ENCODE results near the gene CEP63. TPM values are rescaled to one million over a fixed set of nuclear protein-coding genes. Genes with fewer than 3 reads are reported as not detected.

The CEP63 gene
- polyA plus RNA-seq, 3 donors = 11.1 to 18.8 (median 17.2) TPM

DNA sequence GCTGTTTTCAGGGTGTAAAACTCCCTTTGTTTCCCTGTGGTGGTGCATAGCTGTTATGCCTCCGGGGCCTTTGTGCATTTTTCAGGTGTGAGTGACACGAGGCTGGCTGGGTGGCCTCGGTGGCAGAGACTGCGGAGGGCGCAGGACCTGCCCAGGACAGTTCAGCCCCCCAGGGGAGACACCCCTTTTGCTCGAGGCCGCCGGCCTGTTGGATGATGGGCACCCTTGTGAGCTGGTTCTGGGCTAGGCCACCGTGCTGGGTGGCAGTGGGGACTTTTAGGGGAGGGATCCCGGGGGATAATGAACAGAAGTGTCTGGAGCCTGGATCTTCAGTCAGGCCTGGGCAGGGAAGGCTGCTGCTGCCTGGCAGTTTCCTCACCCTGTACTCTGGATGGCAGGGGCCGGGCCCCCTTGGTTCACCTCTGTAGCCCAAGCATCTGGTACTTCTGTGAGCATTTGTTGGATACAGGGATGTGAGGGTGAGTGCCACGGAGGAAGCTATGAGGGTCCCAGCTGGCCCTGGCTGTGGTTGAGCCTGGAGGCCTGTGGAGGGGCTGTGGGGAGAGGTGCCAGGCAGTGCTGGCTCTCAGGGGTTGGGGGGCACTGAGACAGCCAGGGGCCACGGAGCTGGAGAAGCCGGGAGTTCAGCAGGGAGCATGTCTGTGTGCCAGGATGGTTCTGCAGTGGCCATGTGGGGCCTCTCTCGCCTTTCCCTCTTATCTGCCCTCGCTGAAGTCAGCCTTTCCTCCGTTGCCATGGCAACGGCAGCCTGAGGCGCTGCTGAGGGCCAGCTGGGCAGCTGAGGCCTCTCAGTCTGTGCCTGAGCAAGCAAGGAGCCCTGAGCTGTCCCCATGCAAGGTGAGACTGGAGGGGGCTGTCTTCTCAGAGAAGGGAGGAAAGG, 115.9 kb downstream of the CEP63 start:
- H3K4me1 ChIP-seq (ENCODE audit: control insufficient read depth in 1 of 2, insufficient read depth in 2 of 2, low read length in 2 of 2) = peaks cover 49 to 57% of the 10 kb centered on the region in 2 donors
- no peak overlapping the region for H2AFZ ChIP-seq (ENCODE audit: insufficient read depth, low read depth, low read length, poor library complexity, severe bottlenecking)
- no peaks in the 10 kb centered on the region for H3K79me2 ChIP-seq (ENCODE audit: insufficient read depth, low read length)
- no peaks in the 10 kb centered on the region for H3K9me3 ChIP-seq (replicated peaks in 1 of 2; ENCODE audit: control insufficient read depth in 1 of 2, insufficient read depth in 1 of 2, low read length in 2 of 2)
- 88% methylated on average over 19 of the region's 19 CpGs for WGBS (ENCODE audit: insufficient coverage)
- peaks cover 0 to 2% of the 10 kb centered on the region in 2 donors for H3K36me3 Mint-ChIP-seq
- H3K4me1 Mint-ChIP-seq = peaks cover 65% of the 10 kb centered on the region
- intact Hi-C loops (cut with micrococcal nuclease) = loop anchor here (5.0 to 10.0 kb wide), 2 partner anchors 41 to 1293 kb away; no protein-coding TSS in a partner anchor
- H3K9me3 Mint-ChIP-seq = peaks cover 0 to 2% (median 0%) of the 10 kb centered on the region in 7 donors
- no peak overlapping the region for H3K27ac Mint-ChIP-seq
- no peaks in the 10 kb centered on the region for H3K27me3 ChIP-seq (ENCODE audit: control insufficient read depth in 2 of 2, insufficient read depth in 2 of 2, low read length in 2 of 2)
- no peaks in the 10 kb centered on the region for H3K36me3 ChIP-seq (replicated peaks in 1 of 2; ENCODE audit: control insufficient read depth in 1 of 2, insufficient read depth in 2 of 2, low read length in 2 of 2)
- no peak overlapping the region for H3K4me3 Mint-ChIP-seq
- TF ChIP-seq, protein P1, sequence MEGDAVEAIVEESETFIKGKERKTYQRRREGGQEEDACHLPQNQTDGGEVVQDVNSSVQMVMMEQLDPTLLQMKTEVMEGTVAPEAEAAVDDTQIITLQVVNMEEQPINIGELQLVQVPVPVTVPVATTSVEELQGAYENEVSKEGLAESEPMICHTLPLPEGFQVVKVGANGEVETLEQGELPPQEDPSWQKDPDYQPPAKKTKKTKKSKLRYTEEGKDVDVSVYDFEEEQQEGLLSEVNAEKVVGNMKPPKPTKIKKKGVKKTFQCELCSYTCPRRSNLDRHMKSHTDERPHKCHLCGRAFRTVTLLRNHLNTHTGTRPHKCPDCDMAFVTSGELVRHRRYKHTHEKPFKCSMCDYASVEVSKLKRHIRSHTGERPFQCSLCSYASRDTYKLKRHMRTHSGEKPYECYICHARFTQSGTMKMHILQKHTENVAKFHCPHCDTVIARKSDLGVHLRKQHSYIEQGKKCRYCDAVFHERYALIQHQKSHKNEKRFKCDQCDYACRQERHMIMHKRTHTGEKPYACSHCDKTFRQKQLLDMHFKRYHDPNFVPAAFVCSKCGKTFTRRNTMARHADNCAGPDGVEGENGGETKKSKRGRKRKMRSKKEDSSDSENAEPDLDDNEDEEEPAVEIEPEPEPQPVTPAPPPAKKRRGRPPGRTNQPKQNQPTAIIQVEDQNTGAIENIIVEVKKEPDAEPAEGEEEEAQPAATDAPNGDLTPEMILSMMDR (IDR thresholded peaks at IDR 0.05) = no peak
- H3K4me2 ChIP-seq (replicated peaks; ENCODE audit: extremely low read depth, low read length, poor library complexity, severe bottlenecking) = no peak overlapping the region
- DNase-seq = no peak
- no peak overlapping the region for H3K4me3 ChIP-seq (replicated peaks in 1 of 3; ENCODE audit: low read depth in 2 of 3, low read length in 3 of 3)
- H3K9ac ChIP-seq (ENCODE audit: insufficient read depth, low read length, poor library complexity, severe bottlenecking) = no peak overlapping the region
- no peaks in the 10 kb centered on the region for H4K20me1 ChIP-seq (ENCODE audit: insufficient read depth, low read length)
- H3K27me3 Mint-ChIP-seq (ENCODE audit: low read depth in 3 of 3) = peaks cover 0 to 3% (median 1%) of the 10 kb centered on the region in 3 donors
- no peak overlapping the region for H3K27ac ChIP-seq (ENCODE audit: low read depth in 1 of 2, low read length in 2 of 2)

DNA sequence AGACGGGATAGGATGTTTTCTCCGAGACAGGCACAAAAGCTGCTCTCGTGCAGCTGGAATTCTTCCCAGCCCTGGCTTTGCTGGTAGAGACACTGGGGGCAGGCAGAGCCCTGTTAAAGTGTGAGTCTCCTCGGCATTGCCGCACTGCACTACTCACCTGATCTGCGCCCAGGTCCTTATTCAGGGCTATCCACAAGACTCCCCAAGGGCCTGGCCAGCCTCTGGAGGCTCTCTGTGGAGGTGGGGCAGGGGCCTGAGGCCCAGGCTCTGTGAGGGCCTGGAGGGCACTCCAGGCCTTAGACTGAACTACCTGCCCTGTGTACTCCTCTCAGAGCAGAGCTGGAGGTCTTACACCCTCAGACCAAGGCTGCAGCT, 116.6 kb downstream of the CEP63 start:
- DNase-seq = no peak
- H3K36me3 Mint-ChIP-seq = no peaks in the 10 kb centered on the region
- TF ChIP-seq, protein P1 (IDR thresholded peaks at IDR 0.05) = no peak
- Histone ChIP-seq H4K20me1 (ENCODE audit: insufficient read depth, low read length) (no peaks in the 10 kb centered on the region), H3K9ac (ENCODE audit: insufficient read depth, low read length, poor library complexity, severe bottlenecking) (no peak overlapping the region), H2AFZ (ENCODE audit: insufficient read depth, low read depth, low read length, poor library complexity, severe bottlenecking) (no peak overlapping the region), H3K36me3 (replicated peaks in 1 of 2; ENCODE audit: control insufficient read depth in 1 of 2, insufficient read depth in 2 of 2, low read length in 2 of 2) (no peaks in the 10 kb centered on the region), H3K4me2 (replicated peaks; ENCODE audit: extremely low read depth, low read length, poor library complexity, severe bottlenecking) (no peak overlapping the region), H3K9me3 (replicated peaks in 1 of 2; ENCODE audit: control insufficient read depth in 1 of 2, insufficient read depth in 1 of 2, low read length in 2 of 2) (no peaks in the 10 kb centered on the region), H3K4me3 (replicated peaks in 1 of 3; ENCODE audit: low read depth in 2 of 3, low read length in 3 of 3) (no peak overlapping the region), H3K79me2 (ENCODE audit: insufficient read depth, low read length) (no peaks in the 10 kb centered on the region), H3K27ac (ENCODE audit: low read depth in 1 of 2, low read length in 2 of 2) (no peak overlapping the region), H3K27me3 (ENCODE audit: control insufficient read depth in 2 of 2, insufficient read depth in 2 of 2, low read length in 2 of 2) (no peaks in the 10 kb centered on the region), H3K4me1 (ENCODE audit: control insufficient read depth in 1 of 2, insufficient read depth in 2 of 2, low read length in 2 of 2) (peaks cover 52 to 58% of the 10 kb centered on the region in 2 donors)
- peaks cover 65% of the 10 kb centered on the region for H3K4me1 Mint-ChIP-seq
- H3K9me3 Mint-ChIP-seq = peaks cover 0 to 2% (median 0%) of the 10 kb centered on the region in 7 donors
- no peak overlapping the region for H3K27ac Mint-ChIP-seq
- intact Hi-C loops (cut with micrococcal nuclease) = loop anchor here (5.0 to 10.0 kb wide), 2 partner anchors 40 to 1292 kb away; no protein-coding TSS in a partner anchor
- H3K27me3 Mint-ChIP-seq (ENCODE audit: low read depth in 3 of 3) = peaks cover 0 to 3% (median 1%) of the 10 kb centered on the region in 3 donors
- H3K4me3 Mint-ChIP-seq = no peak overlapping the region
- 94% methylated on average over 6 of the region's 6 CpGs for WGBS (ENCODE audit: insufficient coverage)
